ENCODE measurements around the gene TUBB6.
A peak's percentile ranks its signal among the peaks of the same experiment; 100 is the strongest.

Gene TUBB6

DNA sequence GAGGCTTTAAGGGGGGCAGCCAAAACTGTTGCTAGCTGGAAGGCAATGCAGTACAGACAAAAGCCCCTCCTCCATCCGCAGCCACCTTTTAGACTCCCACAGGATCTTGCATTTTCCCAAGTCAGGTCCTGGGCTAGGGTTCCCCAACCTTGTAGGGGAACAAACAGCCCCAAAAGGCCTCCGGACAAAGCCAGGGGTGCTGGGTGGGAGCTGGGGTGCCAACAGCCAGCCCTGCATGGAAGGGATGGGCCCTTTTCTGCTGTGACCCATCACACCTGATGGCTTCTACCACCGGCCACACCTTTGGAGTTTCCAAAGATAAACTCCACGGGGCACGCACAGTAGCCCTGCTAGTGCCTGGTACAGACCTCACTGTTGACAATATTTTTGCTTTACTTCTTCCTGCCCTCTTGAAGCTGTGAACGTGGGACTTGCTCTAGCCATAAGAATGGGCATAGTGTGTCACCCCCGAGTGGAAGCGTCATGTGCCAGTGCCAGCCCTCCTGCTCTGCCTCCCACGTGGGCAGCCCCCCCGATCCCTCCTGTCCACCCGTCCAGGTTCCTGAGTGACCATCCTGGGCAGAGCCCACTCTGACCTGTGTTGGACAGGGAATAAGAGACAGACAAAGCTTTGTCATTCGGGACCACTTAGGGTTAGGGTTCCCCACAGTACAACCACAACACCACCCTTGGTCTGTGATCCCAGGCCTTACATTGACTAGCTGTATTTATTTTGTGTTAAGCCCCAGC is 18.8 kb downstream of the TUBB6 start:
- Histone ChIP-seq H3K27me3 (ENCODE audit: insufficient read depth, low read depth) (no peaks in the 10 kb centered on the region), H3K27ac (no peak overlapping the region), H2AFZ (ENCODE audit: low read depth) (no peak overlapping the region), H3K4me2 (no peak overlapping the region), H4K20me1 (ENCODE audit: insufficient read depth) (no peaks in the 10 kb centered on the region; the same call in 1 of the 2 replicates), H3K9ac (no peak overlapping the region), H3K4me3 (IDR thresholded peaks at IDR 0.05; ENCODE audit: insufficient read depth, low read depth, low read length) (no peak overlapping the region), H3K4me1 (ENCODE audit: low read depth, poor library complexity, severe bottlenecking) (no peaks in the 10 kb centered on the region), H3K36me3 (ENCODE audit: insufficient read depth) (no peaks in the 10 kb centered on the region; the same call in 1 of the 2 replicates), H3K79me2 (ENCODE audit: insufficient read depth, low read depth) (no peaks in the 10 kb centered on the region)
- TF ChIP-seq, protein P1, sequence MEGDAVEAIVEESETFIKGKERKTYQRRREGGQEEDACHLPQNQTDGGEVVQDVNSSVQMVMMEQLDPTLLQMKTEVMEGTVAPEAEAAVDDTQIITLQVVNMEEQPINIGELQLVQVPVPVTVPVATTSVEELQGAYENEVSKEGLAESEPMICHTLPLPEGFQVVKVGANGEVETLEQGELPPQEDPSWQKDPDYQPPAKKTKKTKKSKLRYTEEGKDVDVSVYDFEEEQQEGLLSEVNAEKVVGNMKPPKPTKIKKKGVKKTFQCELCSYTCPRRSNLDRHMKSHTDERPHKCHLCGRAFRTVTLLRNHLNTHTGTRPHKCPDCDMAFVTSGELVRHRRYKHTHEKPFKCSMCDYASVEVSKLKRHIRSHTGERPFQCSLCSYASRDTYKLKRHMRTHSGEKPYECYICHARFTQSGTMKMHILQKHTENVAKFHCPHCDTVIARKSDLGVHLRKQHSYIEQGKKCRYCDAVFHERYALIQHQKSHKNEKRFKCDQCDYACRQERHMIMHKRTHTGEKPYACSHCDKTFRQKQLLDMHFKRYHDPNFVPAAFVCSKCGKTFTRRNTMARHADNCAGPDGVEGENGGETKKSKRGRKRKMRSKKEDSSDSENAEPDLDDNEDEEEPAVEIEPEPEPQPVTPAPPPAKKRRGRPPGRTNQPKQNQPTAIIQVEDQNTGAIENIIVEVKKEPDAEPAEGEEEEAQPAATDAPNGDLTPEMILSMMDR (conservative IDR thresholded peaks at IDR 0.05; ENCODE audit: low read depth, low read length): no peak

DNA sequence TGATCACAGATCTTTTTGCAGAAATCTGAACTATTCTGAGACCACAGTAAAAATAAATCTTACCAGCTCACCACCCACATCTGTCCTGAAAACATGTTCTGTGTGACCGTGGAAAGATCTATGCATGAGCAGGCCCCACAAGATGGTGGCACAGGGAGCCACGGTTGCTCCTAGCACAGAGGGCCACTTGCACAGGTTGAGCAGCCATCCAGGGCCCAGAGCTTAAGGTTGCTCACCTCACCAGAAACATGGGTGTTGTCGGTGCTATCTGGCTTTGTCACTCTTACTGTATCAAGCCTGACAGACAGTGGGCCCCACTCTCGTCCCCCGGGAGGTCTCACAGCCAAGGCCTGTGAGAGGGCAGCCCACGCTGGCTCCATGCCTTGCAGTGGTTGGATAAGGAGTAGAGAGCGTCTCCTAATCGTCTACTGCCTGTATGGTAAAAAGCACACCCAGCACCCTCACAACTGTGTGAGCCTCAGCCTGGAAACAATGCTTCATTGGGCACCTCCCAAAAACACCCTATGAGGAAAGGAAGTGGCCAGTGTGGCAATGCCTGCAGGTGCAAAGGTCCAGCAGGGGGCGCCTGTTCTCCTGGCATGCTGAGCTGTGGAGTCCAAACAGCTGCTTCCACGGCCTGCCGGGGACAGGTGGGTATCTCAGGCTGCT is 19.6 kb downstream of the TUBB6 start:
- TF ChIP-seq, protein P1 (conservative IDR thresholded peaks at IDR 0.05; ENCODE audit: low read depth, low read length): peak; percentile 89
- no peak overlapping the region for H3K9ac ChIP-seq
- H2AFZ ChIP-seq (ENCODE audit: low read depth): no peak overlapping the region
- H3K36me3 ChIP-seq (ENCODE audit: insufficient read depth): no peaks in the 10 kb centered on the region; the same call in 1 of the 2 replicates
- no peak overlapping the region for H3K27ac ChIP-seq
- no peak overlapping the region for H3K4me3 ChIP-seq (IDR thresholded peaks at IDR 0.05; ENCODE audit: insufficient read depth, low read depth, low read length)
- H3K4me1 ChIP-seq (ENCODE audit: low read depth, poor library complexity, severe bottlenecking): no peaks in the 10 kb centered on the region
- H3K4me2 ChIP-seq: no peak overlapping the region
- H4K20me1 ChIP-seq (ENCODE audit: insufficient read depth): no peaks in the 10 kb centered on the region; the same call in 1 of the 2 replicates
- H3K27me3 ChIP-seq (ENCODE audit: insufficient read depth, low read depth): no peaks in the 10 kb centered on the region
- H3K79me2 ChIP-seq (ENCODE audit: insufficient read depth, low read depth): no peaks in the 10 kb centered on the region

DNA sequence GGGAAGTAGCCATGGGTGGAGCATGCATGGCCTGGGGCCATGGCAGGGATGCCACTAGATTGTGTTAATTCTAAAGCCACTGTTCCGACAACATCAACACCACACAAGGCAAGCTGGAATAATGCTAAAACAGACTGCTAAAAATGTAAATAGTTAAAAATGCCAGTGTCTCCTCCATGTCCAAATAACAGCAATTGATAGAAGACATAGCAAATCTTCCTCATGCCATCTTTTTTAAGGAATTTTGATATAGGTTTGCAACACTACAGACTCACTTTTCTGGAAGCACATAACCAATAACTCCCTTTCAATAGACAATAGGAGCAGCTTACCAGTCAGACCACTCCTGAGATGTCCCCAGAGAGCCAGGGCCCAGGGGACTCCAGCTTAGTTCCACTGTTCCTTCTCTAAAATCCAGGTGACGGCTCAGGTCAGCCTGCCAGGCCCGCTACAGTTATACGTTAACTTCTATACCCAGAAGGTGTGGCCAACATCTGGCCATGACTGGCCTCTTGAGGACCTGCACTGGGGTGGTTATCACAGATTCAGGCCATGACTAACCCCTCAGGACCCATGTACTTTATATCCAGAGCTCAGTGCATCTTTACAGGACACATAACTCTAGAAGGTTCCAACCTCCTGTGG is 20.3 kb downstream of the TUBB6 start:
- Histone ChIP-seq H3K4me2 (no peak overlapping the region), H3K4me3 (IDR thresholded peaks at IDR 0.05; ENCODE audit: insufficient read depth, low read depth, low read length) (no peak overlapping the region), H3K4me1 (ENCODE audit: low read depth, poor library complexity, severe bottlenecking) (no peaks in the 10 kb centered on the region), H3K79me2 (ENCODE audit: insufficient read depth, low read depth) (no peaks in the 10 kb centered on the region), H2AFZ (ENCODE audit: low read depth) (no peak overlapping the region), H4K20me1 (ENCODE audit: insufficient read depth) (no peaks in the 10 kb centered on the region; the same call in 1 of the 2 replicates), H3K9ac (no peak overlapping the region), H3K27me3 (ENCODE audit: insufficient read depth, low read depth) (no peaks in the 10 kb centered on the region), H3K36me3 (ENCODE audit: insufficient read depth) (no peaks in the 10 kb centered on the region; the same call in 1 of the 2 replicates), H3K27ac (no peak overlapping the region)
- TF ChIP-seq, protein P1 (conservative IDR thresholded peaks at IDR 0.05; ENCODE audit: low read depth, low read length): peak; percentile 51; the same call in 1 of the 2 replicates

DNA sequence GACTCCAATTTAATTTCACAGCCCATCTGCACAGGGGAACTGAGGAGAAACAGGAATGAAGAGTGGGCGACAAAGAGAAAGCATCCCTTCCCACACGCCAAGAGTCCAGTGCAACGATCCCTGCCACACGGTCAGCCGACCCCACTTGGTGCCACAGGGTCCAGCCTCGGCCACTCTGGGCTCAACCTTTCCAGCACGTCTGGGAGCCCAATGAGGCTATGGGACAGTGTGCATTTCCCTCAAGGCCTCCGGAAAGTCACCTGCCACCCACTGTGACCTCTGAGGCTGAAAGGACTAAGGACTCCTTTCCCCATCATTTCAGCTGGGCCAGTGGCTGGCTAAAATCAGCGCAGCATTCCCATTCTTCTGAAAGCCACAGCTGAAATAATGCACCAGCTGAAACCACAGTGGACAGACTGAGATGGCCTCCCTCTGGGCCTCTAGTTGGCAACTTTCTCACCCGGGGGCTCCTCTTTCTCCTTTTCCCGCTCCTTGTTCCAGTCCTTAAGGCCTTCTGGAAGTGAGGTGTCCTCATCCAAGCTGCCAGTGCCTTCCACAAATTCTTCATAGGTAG is 21.2 kb downstream of the TUBB6 start:
- Histone ChIP-seq H3K79me2 (ENCODE audit: insufficient read depth, low read depth) (no peaks in the 10 kb centered on the region), H2AFZ (ENCODE audit: low read depth) (no peak overlapping the region), H4K20me1 (ENCODE audit: insufficient read depth) (no peaks in the 10 kb centered on the region; the same call in 1 of the 2 replicates), H3K4me2 (no peak overlapping the region), H3K4me1 (ENCODE audit: low read depth, poor library complexity, severe bottlenecking) (no peaks in the 10 kb centered on the region), H3K36me3 (ENCODE audit: insufficient read depth) (no peaks in the 10 kb centered on the region; the same call in 1 of the 2 replicates), H3K9ac (no peak overlapping the region), H3K27me3 (ENCODE audit: insufficient read depth, low read depth) (no peaks in the 10 kb centered on the region), H3K4me3 (IDR thresholded peaks at IDR 0.05; ENCODE audit: insufficient read depth, low read depth, low read length) (no peak overlapping the region), H3K27ac (no peak overlapping the region)
- TF ChIP-seq, protein P1 (conservative IDR thresholded peaks at IDR 0.05; ENCODE audit: low read depth, low read length): no peak
